Measurements from ENCODE around the gene BCAR1.

DNA sequence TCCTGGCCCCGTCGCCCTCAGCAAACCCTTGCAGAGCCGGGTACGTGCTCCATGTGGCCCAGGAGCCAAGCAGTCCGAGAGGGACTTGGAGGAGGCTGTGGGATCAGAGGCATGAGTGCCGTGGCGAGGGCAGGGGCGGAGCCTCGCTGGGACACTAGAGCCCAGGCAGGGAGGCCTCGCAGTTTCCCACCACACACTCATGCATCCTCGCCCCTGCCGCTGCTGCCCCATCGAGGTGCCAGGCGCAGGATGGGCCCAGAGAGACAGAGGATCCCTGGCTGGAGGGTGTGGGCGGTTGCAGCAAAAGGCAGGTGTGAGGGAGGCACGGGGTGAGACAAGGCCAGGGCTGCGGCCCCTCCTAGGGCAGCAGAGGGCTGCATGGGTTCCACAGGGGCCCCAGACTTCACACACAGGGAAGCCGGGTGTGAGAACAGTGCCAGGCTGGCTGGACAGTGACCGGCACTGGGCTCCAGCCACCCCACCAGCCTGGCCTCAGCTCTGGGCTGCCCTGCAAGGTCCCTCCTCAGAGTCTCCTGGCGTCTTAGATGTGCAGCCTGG lies 7.7 kb downstream of the BCAR1 start:
- TF ChIP-seq GATA2 (IDR thresholded peaks at IDR 0.05; ENCODE audit: low read depth, low read length) (no peak), GATA3 (IDR thresholded peaks at IDR 0.05; ENCODE audit: low read depth, low read length) (no peak)
